Measurements from ENCODE around the gene ACBD3. TPM values are rescaled to one million over a fixed set of nuclear protein-coding genes. Genes with fewer than 3 reads are reported as not detected.

ACBD3 gene
- total RNA-seq, 1 donor = 53.4 TPM

GRCh38 chr1:226097866-226098625 is 88.5 kb downstream of the ACBD3 start:
- Histone ChIP-seq H3K4me3 (ENCODE audit: low read length) (no peak overlapping the region), H3K9me3 (ENCODE audit: low read depth, low read length) (no peaks in the 10 kb centered on the region), H3K27me3 (ENCODE audit: insufficient read depth, low read length) (peaks cover 2% of the 10 kb centered on the region), H3K4me1 (ENCODE audit: insufficient read depth, low read length) (peaks cover 13% of the 10 kb centered on the region)

GRCh38 chr1:226095286-226095685 is 91.3 kb downstream of the ACBD3 start:
- Histone ChIP-seq H3K27me3 (ENCODE audit: insufficient read depth, low read length) (peaks cover 2% of the 10 kb centered on the region), H3K9me3 (ENCODE audit: low read depth, low read length) (no peaks in the 10 kb centered on the region), H3K4me1 (ENCODE audit: insufficient read depth, low read length) (peaks cover 4% of the 10 kb centered on the region), H3K4me3 (ENCODE audit: low read length) (no peak overlapping the region)

Other genes with a start within 250 kb of the ACBD3 start
- gene LEFTY2, start 245.5 kb downstream of the ACBD3 start, total RNA-seq = not detected
- 72.5 TPM for gene SDE2, start 187.4 kb downstream of the ACBD3 start, total RNA-seq
- gene H3-3A, start 124.0 kb downstream of the ACBD3 start, total RNA-seq = 399 TPM
- gene MIXL1, start 36.9 kb upstream of the ACBD3 start, total RNA-seq = not detected
- gene LIN9, start 122.4 kb upstream of the ACBD3 start, total RNA-seq = 2.4 TPM
- 34.1 TPM for gene PARP1, start 221.4 kb upstream of the ACBD3 start, total RNA-seq